GM21367 (cell line): ENCODE measurements around the gene MCRIP2.
A peak's percentile ranks its signal among the peaks of the same experiment; 100 is the strongest.

Experiments used
- ATAC-seq: cut with Tn5 transposase; IDR thresholded peaks from one replicate; pipeline ENCODE4 v1.9.1; 2021; ENCODE audit not compliant: unreplicated experiment

Gene MCRIP2

GRCh38 chr16:631808-632358 is 9.7 kb upstream of the MCRIP2 start:
- ATAC-seq: no peak

- no peak for ATAC-seq
These were observed 8.9 kb upstream of the MCRIP2 start for GRCh38 chr16:632486-633335.

- no peak for ATAC-seq
These were observed 8.1 kb upstream of the MCRIP2 start for GRCh38 chr16:633336-634050.

- ATAC-seq: no peak
These were observed 7.5 kb upstream of the MCRIP2 start for GRCh38 chr16:634051-634670.

GRCh38 chr16:634996-635395 is 6.6 kb upstream of the MCRIP2 start:
- ATAC-seq: no peak

- no peak for ATAC-seq
These were observed 5.9 kb upstream of the MCRIP2 start for GRCh38 chr16:635573-636205.

GRCh38 chr16:636206-637080 is 5.2 kb upstream of the MCRIP2 start, which contains the start of gene METTL26:
TSS of gene METTL26 (minus strand) at chr16:636305. CDS start at chr16:636290, 15 bp downstream.
- ATAC-seq: peak; percentile 62

GRCh38 chr16:637081-638018 is 4.3 kb upstream of the MCRIP2 start:
- no peak for ATAC-seq

GRCh38 chr16:638034-638543 is 3.5 kb upstream of the MCRIP2 start:
- ATAC-seq: no peak

- ATAC-seq: no peak
These were observed 2.8 kb upstream of the MCRIP2 start for GRCh38 chr16:638836-639235.

- ATAC-seq: no peak
These were observed 1.0 kb upstream of the MCRIP2 start for GRCh38 chr16:640614-641013.

GRCh38 chr16:642189-643049 is 791 bp downstream of the MCRIP2 start:
- ATAC-seq: peak; percentile 26

- ATAC-seq: no peak
These were observed 1.4 kb downstream of the MCRIP2 start for GRCh38 chr16:643050-643368.

- no peak for ATAC-seq
These were observed 2.9 kb downstream of the MCRIP2 start for GRCh38 chr16:644556-644955.

- no peak for ATAC-seq
These were observed 4.4 kb downstream of the MCRIP2 start for GRCh38 chr16:645852-646678.

GRCh38 chr16:646679-647172 is 5.1 kb downstream of the MCRIP2 start:
- ATAC-seq: no peak
